GM21360 (cell line): ENCODE data around the gene ZNF705A.
"Not testable (repeated sequence)": the region's sequence is repeated elsewhere in the genome, so short reads cannot be mapped to it uniquely, and the experiment has no call there.

Experiments
- ATAC-seq: cut with Tn5 transposase; IDR thresholded peaks from one replicate; pipeline ENCODE4 v1.9.1; 2021; ENCODE audit warnings: mild to moderate bottlenecking, moderate library complexity; ENCODE audit not compliant: unreplicated experiment

Gene ZNF705A

DNA sequence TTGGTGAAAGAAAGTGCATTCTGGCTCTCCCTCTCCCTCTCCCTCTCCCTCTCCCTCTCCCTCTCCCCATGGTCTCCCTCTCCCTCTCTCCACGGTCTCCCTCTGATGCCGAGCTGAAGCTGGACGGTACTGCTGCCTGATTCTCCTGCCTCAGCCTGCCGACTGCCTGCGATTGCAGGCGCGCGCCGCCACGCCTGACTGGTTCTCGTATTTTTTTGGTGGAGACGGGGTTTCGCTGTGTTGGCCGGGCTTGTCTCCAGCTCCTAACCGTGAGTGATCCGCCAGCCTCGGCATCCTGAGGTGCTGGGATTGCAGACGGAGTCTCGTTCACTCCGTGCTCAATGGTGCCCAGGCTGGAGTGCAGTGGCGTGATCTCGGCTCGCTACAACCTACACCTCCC, 26.5 kb downstream of the ZNF705A start:
- not testable (repeated sequence) for ATAC-seq

DNA sequence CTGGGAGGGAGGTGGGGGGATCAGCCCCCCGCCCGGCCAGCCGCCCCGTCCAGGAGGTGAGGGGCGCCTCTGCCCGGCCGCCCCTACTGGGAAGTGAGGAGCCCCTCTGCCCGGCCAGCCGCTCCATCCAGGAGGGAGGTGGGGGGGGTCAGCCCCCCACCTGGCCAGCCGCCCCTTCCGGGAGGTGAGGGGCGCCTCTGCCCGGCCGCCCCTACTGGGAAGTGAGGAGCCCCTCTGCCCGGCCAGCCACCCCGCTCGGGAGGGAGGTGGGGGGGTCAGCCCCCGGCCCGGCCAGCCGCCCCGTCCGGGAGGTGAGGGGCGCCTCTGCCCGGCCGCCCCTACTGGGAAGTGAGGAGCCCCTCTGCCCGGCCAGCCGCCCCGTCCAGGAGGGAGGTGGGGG, 27.4 kb downstream of the ZNF705A start:
- not testable (repeated sequence) for ATAC-seq

DNA sequence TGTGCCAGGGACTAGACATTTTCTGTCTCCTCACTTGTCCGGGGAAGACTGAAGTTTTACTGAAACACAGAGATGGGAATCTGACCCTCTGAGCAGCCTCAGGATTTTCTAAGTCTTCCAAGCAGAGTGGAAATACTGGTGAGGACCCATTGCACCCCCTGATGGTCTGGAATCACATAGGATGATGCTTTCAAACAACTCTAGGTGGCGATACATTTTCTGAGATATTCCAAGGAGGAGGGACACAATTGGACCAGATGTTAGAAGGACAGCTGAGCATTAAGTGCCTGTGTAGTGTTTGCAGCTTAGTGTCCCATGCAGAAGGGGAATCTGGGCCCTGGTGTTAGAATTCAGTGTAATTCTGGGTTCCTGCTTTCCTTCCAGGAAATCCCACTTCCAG, 31.3 kb downstream of the ZNF705A start:
- ATAC-seq: not testable (repeated sequence)

DNA sequence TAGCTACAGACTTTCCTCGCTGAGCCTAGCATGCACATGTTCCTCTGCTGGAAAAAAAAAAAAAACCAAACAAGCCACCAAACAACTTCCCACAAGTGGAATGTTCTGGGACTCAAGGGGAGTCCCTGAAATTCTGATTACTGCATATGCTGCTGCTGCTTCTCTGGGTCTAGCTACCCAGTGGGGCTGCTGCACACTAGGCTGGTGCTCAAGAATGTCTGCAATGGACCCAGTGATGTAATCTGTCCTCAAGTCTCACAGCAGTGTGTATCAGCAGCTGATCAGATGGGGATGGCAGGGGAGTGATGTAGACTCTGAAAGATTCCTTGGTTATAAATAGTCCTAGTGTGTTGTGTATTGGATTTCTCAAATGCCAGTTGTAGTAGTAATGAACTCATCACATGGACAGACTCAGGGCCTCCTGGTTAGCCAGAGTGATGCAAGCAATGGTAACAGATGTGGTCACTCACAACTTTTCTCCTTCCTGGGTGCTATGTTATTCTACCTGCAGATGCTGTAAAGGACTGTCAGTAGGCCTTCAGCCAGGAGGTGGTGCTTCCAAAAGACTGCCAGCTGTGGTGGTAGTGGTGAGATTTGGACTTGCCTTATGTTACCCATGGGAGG, 41.0 kb downstream of the ZNF705A start:
- not testable (repeated sequence) for ATAC-seq

DNA sequence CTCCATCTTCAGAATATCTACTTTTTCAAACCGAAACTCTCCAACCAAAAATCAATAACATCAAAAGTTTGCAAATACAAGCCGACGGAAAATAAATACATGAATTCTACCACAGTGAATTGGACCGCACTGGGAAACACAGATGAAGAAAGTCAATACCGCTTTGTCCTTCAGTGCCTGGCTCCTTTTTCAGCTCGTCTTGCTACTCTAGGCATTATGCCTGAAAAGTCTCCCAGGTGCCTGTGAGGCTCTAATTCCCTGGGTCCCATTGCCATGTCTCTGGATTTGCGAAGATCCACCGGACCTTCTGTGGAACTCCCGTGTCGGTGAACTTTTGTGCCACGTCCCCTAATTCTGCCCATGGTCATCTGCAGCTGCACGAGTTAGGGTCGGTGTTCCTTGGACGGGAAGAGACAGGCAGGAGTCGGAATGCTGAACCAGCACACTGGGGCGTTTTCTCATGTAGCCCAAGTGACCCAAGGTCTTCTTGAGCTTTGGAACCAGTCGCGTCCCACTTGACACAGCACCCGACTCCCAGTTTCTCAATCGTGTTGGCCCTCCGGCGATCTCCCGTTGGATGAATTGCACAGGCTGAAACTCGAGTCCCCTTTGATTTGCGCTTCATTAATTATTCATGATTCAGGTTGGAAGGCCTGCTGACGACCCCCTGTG, 62.0 kb downstream of the ZNF705A start:
- ATAC-seq: not testable (repeated sequence)

DNA sequence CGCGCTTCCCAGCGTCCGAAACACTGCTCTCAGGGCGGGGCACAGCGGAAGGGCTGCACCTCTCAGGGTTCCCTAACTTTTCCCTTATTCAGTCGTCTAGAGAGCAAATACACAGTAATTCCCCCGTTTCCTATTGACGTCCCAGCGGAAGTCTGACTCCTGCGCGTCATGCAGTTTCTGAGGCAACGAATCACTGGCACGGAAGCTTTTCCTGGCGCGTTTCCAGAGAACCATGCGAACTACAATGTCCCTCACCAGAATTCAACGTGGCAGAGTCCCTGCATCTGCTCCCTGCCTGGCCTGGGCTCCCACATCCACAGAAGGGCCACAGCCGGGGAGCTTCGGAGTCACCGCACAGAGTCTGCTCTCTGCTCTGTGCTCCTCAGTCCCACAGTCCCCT, 64.6 kb downstream of the ZNF705A start:
- ATAC-seq: not testable (repeated sequence)

DNA sequence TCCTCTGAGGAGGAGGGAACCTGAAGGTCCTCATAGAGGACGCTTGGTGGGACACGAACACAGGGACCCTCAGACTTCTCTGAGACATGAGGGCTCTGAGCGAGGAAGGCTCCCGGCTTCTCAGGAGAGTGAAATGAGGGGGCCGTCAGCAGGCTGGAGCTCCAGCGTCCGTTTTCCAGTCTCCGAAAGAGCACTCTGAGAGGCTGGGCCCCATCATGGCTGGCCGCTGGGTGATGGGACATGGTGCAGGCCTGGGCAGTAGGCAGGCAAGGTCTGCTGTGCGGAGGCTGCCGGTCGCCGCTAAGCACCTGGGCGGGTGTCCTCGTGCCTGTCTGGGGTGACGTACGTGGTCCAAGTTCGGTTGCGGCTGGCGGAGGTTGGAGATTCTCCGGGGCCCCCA, 65.0 kb downstream of the ZNF705A start:
- ATAC-seq: not testable (repeated sequence)

DNA sequence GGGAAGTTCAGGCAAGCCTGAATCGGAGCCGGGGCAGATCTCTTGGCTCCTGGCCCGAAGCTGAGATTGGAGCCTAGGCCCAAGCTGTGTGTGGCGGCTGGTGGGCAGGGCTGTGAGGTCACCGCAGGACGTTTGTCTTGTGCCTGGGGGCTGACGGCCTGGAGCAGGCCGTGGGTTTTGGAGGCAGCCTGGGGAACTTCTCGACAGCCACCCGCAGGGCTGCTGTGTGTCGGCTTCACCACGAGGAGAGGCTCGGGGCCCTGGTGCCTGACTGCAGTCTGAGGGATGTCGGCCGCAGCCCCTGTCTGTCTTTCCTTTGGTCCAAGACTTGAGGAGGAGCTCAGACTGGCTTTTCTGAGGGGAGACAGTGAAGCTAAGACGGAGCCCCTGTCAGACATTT, 65.5 kb downstream of the ZNF705A start:
- ATAC-seq: not testable (repeated sequence)

DNA sequence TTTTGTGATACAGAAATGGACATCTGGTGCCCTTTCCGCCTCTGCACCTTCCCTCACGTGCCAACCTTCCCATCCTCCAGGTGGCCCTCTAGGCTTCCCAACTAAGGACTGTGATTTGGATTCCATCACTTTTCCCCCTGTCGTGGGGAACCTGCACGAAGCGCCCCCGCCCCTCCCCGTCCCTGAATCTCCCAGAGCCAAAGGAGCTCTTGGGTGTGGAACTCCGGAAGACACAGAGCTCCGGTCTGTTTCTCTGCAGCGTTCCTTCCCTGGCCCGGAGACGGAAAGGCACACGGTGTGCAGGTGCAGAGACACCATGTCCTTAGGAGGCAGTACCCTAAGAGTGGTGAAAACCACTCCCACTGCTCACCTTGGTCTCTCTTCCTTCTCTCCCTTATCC, 66.8 kb downstream of the ZNF705A start:
- ATAC-seq: not testable (repeated sequence)

DNA sequence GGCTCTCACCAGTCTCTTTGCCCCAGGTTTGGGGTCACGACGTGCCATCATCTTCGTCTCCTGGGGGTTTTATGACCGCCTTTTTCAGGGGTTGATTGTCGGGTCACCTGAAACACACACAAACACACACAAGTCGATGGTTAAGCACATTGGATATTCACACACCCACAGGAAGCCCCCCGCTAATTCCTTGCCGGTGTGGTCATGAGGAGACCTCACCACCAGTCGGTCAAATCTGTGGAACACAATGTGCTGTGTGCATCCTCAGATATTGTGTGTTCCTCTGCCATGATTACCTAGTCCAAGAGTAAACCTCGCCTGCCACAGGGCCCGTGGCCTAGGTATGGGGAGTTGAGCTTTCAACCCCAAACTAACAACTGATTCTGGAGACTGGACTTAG, 68.0 kb downstream of the ZNF705A start:
- not testable (repeated sequence) for ATAC-seq

DNA sequence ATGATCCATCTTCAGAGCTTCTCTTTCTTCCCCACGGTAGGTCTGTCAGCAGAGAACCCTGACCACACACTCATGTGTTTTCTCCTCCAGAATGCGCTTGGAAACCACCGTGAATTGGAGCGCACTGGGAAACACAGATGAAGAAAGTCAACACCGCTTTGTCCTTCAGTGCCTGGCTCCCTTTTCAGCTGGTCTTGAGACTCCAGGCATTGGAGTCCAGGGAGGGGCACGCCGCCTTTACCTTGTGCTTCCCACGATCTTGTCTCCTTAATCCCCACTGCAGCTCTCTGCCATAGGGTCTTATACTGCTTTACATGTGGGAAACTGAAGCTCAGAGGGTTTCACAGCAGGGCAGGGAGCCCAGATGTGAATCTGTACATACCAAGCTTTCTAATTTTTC, 69.5 kb downstream of the ZNF705A start:
- ATAC-seq: no peak

DNA sequence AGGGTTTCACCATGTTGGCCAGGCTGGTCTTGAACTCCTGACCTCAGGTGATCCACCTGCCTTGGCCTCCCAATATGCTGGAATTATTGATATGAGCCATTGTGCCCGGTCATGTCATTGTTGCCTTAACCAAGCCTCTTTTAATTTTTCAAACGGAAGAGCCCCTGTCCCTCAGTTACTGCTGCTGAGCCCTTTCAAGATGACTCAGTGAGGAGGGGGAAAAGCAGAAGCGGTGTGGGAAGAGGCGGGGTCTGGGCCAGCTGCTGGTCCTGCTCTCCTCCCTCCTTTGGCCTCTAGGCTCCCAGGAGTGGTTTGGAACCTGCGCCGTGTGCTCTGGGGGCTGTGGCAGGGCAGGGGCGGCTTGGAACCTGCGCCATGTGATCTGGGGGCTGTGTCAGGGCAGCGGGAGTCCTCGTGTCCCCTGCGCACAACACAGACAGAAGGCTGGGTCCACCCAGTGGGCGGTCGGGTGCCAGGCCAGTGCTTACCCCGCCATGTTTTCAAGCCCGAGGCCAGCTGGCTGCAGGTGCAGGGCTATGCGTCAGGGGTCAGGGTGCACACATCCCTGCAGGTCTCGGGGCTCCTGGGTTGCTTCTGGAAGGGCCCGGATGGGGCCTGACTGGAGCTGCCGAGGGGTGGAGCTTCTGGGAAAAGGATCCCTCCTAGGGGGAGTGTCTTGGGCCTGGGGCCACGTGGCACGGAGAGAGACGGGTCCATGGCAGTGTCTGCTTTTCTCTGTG, 70.3 kb downstream of the ZNF705A start, which contains the start of gene FAM90A1:
Gene FAM90A1 (minus strand): TSS at position 627 of the 740 bp plus-strand sequence. CDS start 2,786 bp downstream, outside the sequence.
- not testable (repeated sequence) for ATAC-seq

DNA sequence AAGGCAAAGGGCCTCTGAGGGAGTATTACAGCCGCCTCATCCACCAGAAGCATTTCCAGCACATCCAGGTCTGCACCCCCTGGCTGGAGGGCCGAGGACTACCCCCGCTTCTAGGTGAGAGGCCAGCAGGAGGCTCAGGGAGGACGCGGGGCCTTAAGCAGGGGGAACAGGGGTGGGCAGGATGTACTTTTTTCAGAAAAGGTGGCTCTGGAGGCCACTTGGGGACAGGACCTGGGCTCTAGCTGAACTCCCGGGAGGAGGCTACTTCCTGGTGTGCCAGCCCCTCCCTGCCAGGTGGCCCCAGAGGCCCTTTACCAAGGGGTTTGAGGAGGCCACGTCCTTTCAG, 70.9 kb downstream of the ZNF705A start:
- ATAC-seq: not testable (repeated sequence)

DNA sequence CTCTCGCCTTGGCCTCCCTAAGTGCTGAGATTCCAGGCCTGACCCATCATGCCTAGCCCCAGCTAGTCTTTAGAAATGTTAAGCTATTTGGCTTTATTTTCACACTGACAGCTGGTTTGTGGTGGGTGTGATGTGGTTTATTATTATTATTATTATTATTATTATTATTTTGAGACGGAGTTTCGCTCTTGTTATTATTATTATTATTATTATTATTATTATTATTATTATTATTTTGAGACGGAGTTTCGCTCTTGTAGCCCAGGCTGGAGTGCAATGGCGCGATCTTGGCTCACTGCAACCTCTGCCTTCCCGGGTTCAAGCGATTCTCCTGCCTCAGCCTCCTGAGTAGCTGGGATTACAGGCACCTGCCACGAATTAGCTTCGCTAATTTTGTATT, 71.8 kb downstream of the ZNF705A start:
- not testable (repeated sequence) for ATAC-seq

DNA sequence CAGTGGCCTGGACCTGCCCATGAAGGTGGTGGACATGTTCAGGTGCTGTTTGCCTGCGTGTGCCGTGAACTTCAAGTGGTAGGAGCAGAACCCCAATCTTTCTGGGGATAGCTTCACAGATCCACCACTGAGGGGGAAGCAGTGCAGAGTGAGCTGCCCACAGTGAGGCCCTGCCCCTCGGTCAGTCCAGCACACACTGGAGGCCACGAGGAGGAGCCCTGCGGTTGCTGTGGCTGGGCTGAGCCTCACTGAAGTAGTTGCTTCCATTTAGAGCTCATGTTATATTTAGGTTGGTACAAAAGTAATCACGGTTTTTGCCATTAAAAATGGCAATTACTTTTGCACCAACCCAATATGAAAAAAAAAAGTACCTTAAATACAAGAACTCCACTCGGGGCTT, 72.7 kb downstream of the ZNF705A start:
- ATAC-seq: not testable (repeated sequence)
